ENCODE data around the gene ZNF516. TPM values are rescaled to one million over a fixed set of nuclear protein-coding genes. Genes with fewer than 3 reads are reported as not detected.

The ZNF516 gene
- total RNA-seq, 1 donor from 2014 or later = 19.4 TPM

DNA sequence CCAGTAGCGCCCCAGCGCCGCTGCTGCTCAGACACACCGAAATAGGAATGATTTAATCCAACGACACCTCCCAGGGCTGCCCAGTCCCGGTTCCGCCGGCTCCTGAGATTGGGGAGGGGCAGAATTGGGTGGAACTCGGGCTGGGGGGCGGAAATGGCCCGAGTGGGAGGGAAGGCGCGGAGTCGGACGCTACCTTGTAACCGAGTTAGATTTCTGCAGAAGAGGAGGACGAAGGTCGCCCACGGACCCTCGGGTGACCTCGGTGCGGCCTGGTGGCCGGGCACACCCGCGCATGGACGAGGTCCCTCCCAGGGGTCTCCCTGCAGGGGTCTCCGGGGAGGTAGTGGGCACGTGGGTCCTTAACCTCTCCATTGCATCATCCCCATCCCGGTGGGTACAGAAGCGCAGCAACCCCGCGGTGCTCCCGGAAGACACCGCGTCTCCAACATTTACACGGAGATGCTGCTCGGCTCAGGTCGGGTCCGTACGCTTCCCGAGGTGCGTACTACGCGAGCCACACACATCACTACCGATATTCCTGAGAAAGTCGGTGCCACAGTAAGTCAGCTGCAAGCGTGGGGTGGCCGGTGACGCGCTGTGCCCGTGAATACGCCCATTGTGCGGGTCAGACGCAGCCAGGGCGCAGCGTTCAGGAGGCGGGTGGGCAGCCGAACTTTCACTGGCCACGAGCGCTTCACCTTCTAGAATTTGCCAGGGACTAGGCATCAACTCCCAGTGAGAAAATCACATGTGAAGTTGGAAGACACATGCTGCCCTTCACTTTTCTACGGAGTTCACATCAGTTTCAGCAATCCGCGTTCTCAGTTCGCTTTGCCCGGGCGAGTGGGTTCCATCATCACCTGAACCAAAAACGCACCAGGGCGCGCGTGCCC is 3.0 kb downstream of the ZNF516 start:
- Mint-ChIP-seq H3K9me3 (peaks cover 2% of the 10 kb centered on the region), H3K4me3 (peak overlapping the region; percentile 91), H3K36me3 (ENCODE audit: low read depth) (peaks cover 17% of the 10 kb centered on the region), H3K4me1 (peaks cover 30% of the 10 kb centered on the region), H3K27ac (peak overlapping the region; percentile 88), H3K27me3 (peaks cover 16% of the 10 kb centered on the region)
- ChIA-PET POLR2A (interaction anchor here (0.8 to 1.9 kb wide), 2 partner anchors 41 to 128 kb away, joined by 6 to 9 read pairs; no protein-coding TSS in a partner anchor), CTCF (no interaction called here)
- DNase-seq = peak; percentile 30
- TF ChIP-seq, protein P1, sequence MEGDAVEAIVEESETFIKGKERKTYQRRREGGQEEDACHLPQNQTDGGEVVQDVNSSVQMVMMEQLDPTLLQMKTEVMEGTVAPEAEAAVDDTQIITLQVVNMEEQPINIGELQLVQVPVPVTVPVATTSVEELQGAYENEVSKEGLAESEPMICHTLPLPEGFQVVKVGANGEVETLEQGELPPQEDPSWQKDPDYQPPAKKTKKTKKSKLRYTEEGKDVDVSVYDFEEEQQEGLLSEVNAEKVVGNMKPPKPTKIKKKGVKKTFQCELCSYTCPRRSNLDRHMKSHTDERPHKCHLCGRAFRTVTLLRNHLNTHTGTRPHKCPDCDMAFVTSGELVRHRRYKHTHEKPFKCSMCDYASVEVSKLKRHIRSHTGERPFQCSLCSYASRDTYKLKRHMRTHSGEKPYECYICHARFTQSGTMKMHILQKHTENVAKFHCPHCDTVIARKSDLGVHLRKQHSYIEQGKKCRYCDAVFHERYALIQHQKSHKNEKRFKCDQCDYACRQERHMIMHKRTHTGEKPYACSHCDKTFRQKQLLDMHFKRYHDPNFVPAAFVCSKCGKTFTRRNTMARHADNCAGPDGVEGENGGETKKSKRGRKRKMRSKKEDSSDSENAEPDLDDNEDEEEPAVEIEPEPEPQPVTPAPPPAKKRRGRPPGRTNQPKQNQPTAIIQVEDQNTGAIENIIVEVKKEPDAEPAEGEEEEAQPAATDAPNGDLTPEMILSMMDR (IDR thresholded peaks at IDR 0.05) = no peak
- ATAC-seq (ENCODE audit: low read depth) = no peak
- intact Hi-C loops (cut with micrococcal nuclease) = loop anchor here (1.0 to 5.0 kb wide), 12 partner anchors 8 to 1995 kb away; partner anchors contain the start of genes CNDP2, PTGR3, ZNF236 and ZNF407

DNA sequence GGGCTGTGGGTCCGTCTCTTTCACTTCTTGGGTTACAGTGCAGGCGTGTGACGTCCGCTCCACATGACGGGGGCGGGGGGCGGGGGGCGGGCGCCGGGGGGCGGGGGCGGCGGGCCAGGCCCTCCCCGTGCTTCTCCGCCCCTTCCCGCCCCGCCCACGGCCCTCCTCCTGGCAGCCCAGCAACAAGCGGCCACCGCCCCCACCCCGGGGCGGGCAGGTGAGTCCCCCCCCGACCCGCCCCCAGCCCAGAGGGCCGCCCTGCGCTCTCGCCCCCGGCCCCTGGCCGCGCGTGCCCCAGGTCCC is 3.6 kb downstream of the ZNF516 start:
- TF ChIP-seq, protein P1 (IDR thresholded peaks at IDR 0.05) = no peak
- intact Hi-C loops (cut with micrococcal nuclease) = loop anchor here (2.0 to 5.0 kb wide), 7 partner anchors 15 to 1994 kb away; partner anchors contain the start of genes CNDP2, PTGR3 and ZNF407
- H3K27ac Mint-ChIP-seq = peak overlapping the region; percentile 59
- CTCF ChIA-PET = no interaction called here
- ATAC-seq (ENCODE audit: low read depth) (peak; percentile 30), DNase-seq (peak; percentile 59)
- H3K9me3 Mint-ChIP-seq = no peaks in the 10 kb centered on the region
- POLR2A ChIA-PET = no interaction called here
- H3K27me3 Mint-ChIP-seq = peaks cover 16% of the 10 kb centered on the region
- peaks cover 30% of the 10 kb centered on the region for H3K4me1 Mint-ChIP-seq
- H3K36me3 Mint-ChIP-seq (ENCODE audit: low read depth) = peaks cover 17% of the 10 kb centered on the region
- peak overlapping the region; percentile 91 for H3K4me3 Mint-ChIP-seq

DNA sequence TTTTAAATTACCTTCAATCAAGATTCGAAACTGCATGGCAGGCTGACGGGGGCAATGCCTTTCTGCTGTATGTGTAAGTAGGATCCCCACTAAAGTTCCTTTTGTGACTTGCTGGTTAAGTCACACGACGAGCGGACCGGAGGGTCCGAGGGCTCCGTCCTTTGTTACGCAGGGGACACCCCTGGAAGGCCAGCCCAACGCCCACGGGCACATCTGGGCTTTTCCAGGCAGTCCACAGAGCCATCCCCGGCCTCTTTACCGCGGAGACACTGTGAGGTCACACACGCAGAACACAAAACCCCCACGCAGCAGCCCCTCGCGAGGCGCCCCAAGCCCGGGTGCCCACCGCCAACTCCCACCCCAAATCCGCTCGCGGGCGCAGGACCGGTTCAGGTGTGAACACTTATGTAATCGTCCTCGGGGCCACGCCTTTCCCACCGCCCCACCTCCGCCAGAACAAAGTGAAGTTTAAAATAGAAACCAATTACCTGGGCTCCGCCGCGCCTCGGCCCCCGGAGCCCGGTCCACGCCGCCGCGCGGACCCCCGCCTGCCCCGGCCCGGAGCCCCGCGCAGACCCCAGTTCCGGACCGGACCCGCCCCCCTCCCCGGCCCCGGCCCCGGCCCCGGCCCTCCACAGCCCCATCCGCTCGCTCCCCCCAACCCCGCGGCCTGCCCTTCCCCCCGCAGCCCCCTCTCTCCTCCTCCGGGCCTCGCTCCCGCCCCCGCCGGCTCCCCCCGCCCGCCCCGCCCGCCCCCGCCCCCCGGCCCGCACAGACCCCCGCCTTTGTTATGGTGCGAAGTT is 4.2 kb downstream of the ZNF516 start:
- peak; percentile 44 for DNase-seq
- H3K27ac Mint-ChIP-seq = peak overlapping the region; percentile 77
- ATAC-seq (ENCODE audit: low read depth) = peak; percentile 6
- TF ChIP-seq, protein P1 (IDR thresholded peaks at IDR 0.05) = no peak
- peaks cover 16% of the 10 kb centered on the region for H3K27me3 Mint-ChIP-seq
- peaks cover 17% of the 10 kb centered on the region for H3K36me3 Mint-ChIP-seq (ENCODE audit: low read depth)
- peaks cover 31% of the 10 kb centered on the region for H3K4me1 Mint-ChIP-seq
- peak overlapping the region; percentile 90 for H3K4me3 Mint-ChIP-seq
- ChIA-PET POLR2A (interaction anchor here (0.9 kb wide), 1 partner anchor 9 kb away, joined by 3 read pairs; no protein-coding TSS in a partner anchor), CTCF (no interaction called here)
- H3K9me3 Mint-ChIP-seq = no peaks in the 10 kb centered on the region
- intact Hi-C loops (cut with micrococcal nuclease) = loop anchor here (2.0 to 5.0 kb wide), 7 partner anchors 14 to 1994 kb away; partner anchors contain the start of genes CNDP2, PTGR3 and ZNF407

DNA sequence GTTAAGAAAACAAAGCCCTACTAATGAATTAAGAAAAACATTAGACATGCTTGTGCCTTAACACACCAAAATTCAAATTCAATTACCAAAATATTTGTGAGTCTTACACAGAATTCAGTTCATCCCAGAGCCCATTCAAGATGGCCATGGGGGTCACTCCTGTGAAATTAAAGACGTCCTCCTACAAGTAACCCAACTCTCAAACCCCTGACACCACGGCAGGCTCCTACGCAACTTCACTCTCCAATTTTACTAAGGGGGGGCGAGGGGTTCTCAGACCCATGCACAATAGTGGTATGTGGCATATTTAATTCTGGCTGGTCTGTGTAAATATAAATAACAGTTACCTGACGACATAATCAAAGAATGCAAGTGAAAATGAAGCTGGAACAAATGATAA is 5.0 kb downstream of the ZNF516 start:
- H3K4me1 Mint-ChIP-seq = peaks cover 34% of the 10 kb centered on the region
- ChIA-PET CTCF (no interaction called here), POLR2A (interaction anchor here (0.9 kb wide), 1 partner anchor 10 kb away, joined by 3 read pairs; no protein-coding TSS in a partner anchor)
- H3K27ac Mint-ChIP-seq = no peak overlapping the region
- ATAC-seq (ENCODE audit: low read depth) (no peak), DNase-seq (no peak)
- no peaks in the 10 kb centered on the region for H3K9me3 Mint-ChIP-seq
- intact Hi-C loops (cut with micrococcal nuclease) = loop anchor here (2.0 to 5.0 kb wide), 7 partner anchors 13 to 1993 kb away; partner anchors contain the start of genes CNDP2, PTGR3 and ZNF407
- peaks cover 15% of the 10 kb centered on the region for H3K36me3 Mint-ChIP-seq (ENCODE audit: low read depth)
- peaks cover 14% of the 10 kb centered on the region for H3K27me3 Mint-ChIP-seq
- TF ChIP-seq, protein P1 (IDR thresholded peaks at IDR 0.05) = no peak
- no peak overlapping the region for H3K4me3 Mint-ChIP-seq

Data from activated B cell treated with CpG ODN at 0.5 μM for 24 hours (primary cell).